A549 (cell line): ENCODE data around the gene IMP4.

ENCODE experiments used
- CBX2 ChIP-seq: fragments of 200-600 bp; sonication (generic); IDR thresholded peaks from 2 replicates; pipeline ENCODE4 v1.6.1; 2016; ENCODE audit warnings: low read depth, mild to moderate bottlenecking, borderline replicate concordance
- EHMT2 ChIP-seq: fragments of 200-600 bp; sonication (generic); IDR thresholded peaks from 2 replicates; pipeline ENCODE4 v1.6.1; 2016; ENCODE audit warnings: antibody characterized with exemption, low read depth, mild to moderate bottlenecking, moderate library complexity
- HDAC2 ChIP-seq: fragments of 200-600 bp; sonication (generic); IDR thresholded peaks from 2 replicates; pipeline ENCODE4 v1.6.1; 2016
- NFE2L2 ChIP-seq: fragments of 150-350 bp; conservative IDR thresholded peaks from 2 replicates; pipeline ENCODE4 v1.6.1; 2014; ENCODE audit warnings: low read length
- TF ChIP-seq, protein P1 (sequence below): fragments of >200 bp; sonication (Bioruptor Twin); formaldehyde crosslinking; IDR thresholded peaks from 3 replicates; pipeline ENCODE4 v1.5.1; 2016
- TF ChIP-seq, protein P2 (sequence below): fragments of 150-350 bp; IDR thresholded peaks from 2 replicates; pipeline ENCODE4 v1.6.1; 2014; ENCODE audit warnings: low read depth, mild to moderate bottlenecking, low read length
- TF ChIP-seq, protein P3 (sequence below): fragments of 450-650 bp; IDR thresholded peaks from 2 replicates; pipeline ENCODE4 v1.6.1; 2014; ENCODE audit warnings: antibody characterized with exemption
- TF ChIP-seq, protein P4 (sequence below): IDR thresholded peaks from 2 replicates; pipeline ENCODE4 v1.6.1; 2012

DNA sequence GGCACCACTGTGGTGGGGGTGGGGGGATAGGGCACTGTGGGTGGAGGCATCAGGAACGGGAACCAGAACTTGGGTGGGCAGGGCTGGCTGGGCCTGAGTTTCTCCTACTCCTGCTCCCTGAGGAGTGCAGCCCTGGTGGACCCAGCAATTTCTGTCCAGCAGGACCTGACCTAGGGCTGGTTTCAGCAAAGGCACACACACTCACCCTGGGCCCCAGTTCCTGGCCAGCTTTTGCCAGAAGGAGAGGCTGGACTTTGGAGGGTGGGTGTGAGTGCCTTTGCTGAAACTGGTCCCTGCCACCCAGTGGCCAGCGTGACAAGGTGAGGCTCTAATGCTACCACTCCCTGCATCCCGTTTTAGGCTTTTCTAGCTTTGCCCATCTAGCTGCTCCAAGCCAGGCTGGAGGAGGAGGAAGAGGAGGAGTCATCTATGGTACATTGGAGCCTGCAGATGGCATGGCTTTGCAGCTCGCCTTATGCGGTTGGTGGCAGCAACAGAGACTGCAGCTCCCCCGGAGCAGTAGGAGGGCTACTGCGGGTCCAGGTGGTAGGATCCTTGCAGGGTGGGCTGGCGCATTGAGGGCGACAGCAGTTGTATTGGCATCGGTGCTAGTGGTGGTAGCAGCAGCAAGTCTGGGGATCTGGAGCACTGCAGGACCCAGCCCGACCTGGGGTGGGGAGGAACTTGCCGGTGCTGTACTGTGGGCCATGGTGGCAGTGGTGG is 40.4 kb upstream of the IMP4 start:
- TF ChIP-seq CBX2 (no peak), HDAC2 (no peak), NFE2L2 (no peak), EHMT2 (no peak)
- TF ChIP-seq, protein P1, sequence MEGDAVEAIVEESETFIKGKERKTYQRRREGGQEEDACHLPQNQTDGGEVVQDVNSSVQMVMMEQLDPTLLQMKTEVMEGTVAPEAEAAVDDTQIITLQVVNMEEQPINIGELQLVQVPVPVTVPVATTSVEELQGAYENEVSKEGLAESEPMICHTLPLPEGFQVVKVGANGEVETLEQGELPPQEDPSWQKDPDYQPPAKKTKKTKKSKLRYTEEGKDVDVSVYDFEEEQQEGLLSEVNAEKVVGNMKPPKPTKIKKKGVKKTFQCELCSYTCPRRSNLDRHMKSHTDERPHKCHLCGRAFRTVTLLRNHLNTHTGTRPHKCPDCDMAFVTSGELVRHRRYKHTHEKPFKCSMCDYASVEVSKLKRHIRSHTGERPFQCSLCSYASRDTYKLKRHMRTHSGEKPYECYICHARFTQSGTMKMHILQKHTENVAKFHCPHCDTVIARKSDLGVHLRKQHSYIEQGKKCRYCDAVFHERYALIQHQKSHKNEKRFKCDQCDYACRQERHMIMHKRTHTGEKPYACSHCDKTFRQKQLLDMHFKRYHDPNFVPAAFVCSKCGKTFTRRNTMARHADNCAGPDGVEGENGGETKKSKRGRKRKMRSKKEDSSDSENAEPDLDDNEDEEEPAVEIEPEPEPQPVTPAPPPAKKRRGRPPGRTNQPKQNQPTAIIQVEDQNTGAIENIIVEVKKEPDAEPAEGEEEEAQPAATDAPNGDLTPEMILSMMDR = no peak
- TF ChIP-seq, protein P2, sequence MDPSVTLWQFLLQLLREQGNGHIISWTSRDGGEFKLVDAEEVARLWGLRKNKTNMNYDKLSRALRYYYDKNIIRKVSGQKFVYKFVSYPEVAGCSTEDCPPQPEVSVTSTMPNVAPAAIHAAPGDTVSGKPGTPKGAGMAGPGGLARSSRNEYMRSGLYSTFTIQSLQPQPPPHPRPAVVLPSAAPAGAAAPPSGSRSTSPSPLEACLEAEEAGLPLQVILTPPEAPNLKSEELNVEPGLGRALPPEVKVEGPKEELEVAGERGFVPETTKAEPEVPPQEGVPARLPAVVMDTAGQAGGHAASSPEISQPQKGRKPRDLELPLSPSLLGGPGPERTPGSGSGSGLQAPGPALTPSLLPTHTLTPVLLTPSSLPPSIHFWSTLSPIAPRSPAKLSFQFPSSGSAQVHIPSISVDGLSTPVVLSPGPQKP = no peak
- TF ChIP-seq, protein P3, sequence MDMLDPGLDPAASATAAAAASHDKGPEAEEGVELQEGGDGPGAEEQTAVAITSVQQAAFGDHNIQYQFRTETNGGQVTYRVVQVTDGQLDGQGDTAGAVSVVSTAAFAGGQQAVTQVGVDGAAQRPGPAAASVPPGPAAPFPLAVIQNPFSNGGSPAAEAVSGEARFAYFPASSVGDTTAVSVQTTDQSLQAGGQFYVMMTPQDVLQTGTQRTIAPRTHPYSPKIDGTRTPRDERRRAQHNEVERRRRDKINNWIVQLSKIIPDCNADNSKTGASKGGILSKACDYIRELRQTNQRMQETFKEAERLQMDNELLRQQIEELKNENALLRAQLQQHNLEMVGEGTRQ = no peak
- TF ChIP-seq, protein P4, sequence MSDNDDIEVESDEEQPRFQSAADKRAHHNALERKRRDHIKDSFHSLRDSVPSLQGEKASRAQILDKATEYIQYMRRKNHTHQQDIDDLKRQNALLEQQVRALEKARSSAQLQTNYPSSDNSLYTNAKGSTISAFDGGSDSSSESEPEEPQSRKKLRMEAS = no peak
